Measurements from ENCODE around the gene SETD3.

The SETD3 gene

DNA sequence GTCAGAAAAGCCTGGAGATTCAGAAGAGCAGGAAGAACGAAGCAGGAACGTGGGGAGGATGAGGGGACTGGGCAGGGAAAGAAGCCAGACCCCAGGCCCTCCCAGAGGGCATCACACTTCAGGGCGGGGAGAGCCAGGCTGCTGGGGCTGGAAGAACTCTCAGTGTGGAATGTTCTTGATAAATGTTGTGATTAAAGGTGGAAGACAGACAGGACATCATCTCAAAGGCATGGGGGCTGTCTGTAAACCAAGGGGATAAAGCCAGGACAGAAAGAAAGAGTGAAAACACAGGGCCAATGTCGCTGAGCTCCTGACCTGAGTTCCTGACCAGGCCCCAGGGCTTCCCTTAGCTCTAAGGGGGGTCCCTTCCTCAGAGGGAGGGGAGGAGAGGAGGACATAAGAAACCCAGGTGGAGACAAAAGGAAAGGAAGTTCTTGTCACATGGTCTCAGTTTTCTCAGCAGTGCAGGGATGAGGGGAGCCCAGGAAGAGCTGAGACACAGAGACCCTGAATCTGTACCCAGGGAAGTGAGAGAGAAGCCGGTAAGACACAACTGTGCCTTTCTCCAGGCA lies 56.3 kb downstream of the SETD3 start:
- DNase-seq (ENCODE audit: low read depth in 2 of 2) = no peak

DNA sequence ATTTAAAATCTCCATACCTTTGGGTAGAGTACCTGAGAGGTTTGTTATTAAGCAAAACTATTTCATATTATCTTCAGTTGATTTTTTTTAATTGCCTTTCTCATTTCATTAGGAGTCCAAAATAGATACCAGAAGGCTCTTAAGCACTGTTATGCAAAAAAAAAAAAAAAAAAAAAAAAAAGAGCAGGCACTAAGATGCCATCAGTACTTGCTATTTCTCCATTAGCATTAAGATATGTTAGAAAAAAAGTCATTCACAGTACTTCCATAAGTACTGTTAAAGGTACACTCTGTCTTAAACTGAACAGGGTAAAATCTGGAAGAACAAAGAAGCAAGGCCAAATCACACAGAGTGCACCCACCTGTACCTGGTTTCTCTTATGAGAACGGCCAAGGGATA lies 57.2 kb downstream of the SETD3 start:
- DNase-seq (ENCODE audit: low read depth in 2 of 2) = no peak

DNA sequence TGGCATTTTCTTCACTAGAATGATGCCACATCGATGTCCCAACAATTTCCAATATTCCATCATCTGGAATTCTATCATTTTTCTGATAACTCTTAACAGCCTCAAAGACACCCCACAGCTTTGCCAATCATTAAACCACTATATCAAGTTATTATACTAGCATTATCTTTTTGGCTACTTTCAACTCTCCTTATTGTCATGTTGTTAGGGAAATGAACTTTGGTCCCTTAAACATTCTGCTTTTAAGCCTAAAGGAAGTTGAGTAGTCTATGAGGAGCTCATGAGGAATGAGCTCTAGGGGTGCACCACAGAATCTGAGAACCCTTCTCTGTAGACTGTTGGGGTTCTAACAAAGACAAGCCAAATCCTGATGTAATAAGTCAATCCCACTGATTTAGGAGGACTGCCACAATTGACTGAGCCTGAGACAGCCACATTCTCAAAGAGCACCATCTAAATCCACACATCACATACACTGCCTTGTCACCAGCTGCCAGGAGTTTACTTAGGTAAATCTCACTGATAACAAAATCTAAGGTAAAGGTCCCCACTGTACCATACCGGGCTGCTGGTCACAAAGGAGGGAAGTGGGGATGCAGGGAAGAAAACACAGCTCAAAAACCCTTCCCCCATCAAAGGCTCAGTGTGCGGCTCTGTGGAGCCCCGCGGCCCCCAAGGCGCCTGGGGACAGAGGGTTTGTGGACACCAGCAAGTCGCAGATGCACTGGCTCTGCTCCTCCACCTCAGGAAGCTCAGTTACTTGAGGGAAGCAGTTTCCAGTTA lies 58.2 kb downstream of the SETD3 start:
- no peak for DNase-seq (ENCODE audit: low read depth in 2 of 2)

DNA sequence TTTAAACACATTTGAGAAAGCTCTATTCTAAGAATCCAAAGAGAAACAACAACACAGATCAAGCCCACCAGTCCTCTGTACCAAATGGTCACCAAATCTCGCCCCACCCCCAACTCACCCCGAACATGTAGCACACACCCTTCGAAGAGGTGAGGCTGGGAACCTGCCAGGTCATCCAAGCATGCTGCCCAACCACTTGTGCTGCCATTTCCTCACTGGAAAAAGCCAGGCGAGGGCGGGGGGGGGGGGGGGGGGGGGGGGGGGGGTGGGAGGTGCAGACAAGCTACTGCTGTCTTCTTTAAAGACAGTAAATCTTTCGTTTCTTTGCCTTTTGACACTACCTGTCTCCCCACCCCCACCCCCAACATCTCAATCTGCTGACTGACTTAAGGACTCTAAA lies 59.9 kb downstream of the SETD3 start:
- no peak for DNase-seq (ENCODE audit: low read depth in 2 of 2)

DNA sequence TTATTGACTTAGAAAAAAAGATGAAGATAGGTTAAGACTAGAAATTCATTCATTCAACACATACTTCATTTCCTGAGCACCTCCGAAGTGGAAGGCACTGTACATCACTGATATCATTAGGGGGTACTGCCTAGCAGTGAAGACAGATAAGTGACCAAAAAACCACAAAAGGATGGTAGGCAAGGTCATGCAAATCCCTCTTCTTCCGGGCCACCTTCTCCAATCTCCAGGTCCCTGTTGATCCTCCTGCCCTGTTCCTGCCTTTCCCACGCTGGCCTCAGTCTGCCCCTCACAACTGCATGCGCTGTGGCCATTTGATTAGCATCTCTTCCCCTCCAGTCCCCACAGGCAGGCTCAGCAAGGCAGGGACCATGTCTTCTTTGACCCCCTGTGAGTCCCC lies 60.8 kb downstream of the SETD3 start:
- DNase-seq (ENCODE audit: low read depth in 2 of 2) = no peak

DNA sequence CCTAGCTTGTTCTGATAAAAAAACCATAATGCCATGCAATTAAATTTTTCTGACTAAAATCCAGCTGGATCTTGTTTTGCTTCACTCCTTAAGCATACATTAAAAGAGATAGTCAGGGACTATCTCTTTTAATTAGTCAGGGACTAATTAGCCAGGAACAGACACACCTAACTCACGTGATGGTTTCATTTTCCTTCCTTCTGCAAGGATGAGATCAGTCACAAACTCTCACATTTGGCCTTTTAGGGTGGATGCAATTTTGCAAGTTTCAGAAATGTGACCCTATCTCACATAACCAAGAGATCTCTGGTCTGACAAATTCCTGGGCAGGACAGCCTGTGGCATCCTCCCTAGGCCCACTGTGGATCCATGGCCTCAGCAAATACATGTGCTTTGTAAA lies 62.4 kb downstream of the SETD3 start:
- no peak for DNase-seq (ENCODE audit: low read depth in 2 of 2)

DNA sequence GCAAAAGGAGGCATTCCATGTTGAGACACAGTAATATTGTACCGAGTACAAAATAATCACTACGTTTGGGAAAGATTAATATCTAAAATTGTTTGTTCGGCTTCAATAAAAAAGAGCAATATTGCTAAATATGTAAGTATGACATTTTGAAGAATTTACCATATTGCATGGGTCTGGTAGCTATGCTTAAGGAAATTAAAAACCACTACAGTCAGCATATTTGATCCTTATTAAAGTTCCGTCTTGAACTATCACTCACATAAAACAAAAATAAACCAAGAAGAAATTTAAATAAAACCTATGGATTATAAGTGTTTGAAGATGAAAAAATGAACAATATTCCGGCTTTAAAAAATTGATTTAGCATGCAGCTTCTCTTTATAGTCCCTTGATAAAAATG lies 63.8 kb downstream of the SETD3 start:
- no peak for DNase-seq (ENCODE audit: low read depth in 2 of 2)

DNA sequence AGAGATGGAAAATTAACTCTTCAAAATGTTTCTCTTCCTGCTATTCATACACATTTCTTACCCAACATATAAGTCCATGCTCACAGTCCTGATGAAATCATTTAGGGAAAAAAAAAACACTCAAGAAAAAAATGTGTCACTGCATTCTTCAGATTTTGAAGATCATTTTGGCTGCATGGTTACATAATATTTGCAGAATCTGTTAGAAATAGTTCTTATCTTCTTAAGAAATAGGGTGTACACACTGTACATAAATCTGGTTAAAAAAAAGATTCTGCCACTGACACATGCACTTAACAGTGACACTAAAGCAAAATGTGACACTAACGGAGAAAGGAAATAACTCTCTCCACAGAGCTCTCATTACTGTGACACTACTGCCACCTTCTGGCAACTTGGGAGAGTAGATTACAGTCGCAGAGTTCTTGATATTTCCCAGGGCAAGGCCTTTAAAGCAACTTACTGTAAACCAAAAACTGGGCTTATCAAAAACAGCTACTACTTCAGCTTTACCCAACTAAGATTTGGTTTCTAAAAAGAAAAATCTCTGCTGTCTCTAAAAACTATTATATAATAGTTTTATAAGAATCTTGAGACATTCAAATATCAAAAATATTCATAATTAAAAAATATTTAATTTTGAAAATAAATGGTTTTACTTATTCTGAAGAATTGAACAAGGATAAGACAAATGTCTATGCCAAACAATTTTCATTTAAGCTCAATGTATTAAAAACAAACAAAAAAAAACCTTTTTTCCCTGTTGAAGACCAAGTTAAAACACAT lies 65.0 kb downstream of the SETD3 start:
- no peak for DNase-seq (ENCODE audit: low read depth in 2 of 2)

DNA sequence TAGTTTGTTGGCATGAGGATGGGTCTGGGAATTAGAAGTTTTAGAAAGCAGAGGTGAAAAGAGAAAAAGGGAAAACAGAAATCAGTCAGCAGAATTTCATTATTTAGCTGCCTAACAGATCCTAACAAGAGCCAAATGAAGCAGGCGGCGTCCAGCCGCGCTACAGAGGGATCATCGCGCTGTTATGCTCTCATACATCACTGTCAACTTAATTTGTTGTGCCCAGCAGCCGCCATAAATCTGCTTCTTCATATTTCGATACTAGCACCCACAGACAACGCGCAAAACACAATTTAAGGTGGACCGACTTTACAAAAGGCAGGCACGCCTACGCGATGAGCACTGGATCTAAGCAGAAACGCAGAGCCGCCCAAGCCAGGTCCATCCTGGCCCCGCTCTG lies 66.7 kb downstream of the SETD3 start:
- no peak for DNase-seq (ENCODE audit: low read depth in 2 of 2)

DNA sequence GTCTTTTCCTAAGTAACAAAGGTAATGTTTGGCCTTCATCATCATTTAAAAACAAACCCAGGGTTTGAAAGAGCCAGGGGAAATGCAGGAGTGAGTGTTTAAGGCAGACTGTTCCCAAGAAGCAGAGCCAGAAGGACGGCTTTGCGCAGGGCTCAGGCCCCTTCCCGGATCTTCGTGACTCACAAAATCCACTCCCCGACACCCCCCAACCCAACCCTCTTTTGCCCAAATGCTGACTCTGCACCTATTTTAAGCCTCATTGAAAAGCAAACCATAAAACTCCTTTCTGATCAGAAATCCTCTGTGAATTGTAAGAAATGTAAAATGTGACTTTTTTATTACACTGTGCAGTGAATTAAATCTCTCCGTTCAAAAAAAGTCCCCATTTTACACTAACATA lies 67.5 kb downstream of the SETD3 start:
- DNase-seq (ENCODE audit: low read depth in 2 of 2) = no peak

DNA sequence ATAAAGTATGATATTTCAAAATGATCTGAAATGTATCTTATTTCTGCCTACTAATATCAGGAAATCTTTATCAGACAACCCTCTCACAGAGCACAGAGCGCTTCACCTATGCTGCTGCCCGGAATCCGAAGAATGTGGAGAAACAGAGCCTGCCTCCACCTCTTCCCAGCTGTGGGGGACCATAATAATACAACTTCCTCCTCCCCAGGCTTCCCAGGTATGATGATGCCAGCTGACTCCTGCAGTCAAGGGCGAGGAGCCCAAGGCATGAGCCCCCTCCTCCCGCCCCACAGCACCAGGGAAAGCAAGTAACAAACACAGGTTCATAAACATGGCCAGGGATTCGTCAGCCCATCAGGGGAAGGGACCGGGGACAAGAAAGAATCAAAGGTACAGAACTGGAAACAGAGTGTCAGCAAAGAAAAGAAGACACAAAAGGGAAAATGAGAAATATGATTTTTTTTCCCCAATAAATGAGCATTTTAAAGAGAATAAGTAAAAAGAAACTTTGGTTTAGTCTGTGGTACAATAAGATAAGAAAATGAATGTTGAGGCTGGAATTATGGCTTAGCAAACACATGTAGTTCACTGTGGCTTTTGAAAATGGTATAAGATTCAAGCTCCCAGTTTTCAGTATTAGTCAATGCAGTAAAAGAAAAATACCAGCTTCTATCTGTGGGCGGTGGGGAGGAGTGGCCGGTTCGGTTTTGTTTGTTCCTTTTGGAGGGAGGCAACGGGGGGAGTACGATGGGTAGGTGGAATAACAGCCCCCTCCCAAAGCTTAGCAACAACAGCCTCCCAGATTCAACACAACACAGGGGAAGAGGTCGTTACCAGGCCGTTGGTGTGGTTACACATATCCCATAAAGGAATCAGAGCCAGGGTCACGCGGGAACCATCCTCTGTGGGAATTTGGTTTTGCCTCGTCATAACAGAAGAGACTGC lies 68.3 kb downstream of the SETD3 start:
- peak in 1 of 2 donors; percentile 16 for DNase-seq (ENCODE audit: low read depth in 2 of 2)

DNA sequence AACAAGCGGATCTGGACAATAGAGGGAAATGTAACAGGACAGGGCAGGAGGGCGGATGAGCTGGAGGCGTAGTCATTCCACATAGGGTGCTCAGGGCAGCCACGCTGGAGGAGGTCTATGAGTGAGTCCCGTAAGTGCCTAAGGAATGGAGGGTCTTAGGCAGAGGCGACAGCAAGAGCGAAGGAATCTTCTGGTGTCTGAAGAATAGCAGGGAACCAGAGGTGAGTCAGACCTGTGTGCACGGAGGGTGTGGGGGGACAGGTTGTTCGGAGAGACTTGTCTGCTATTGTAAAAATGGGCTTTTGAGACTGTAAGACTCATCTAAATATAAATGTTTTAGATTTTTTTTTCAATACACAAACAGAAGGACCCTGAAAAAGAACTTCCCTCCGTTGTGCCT lies 70.6 kb downstream of the SETD3 start:
- no peak for DNase-seq (ENCODE audit: low read depth in 2 of 2)

DNA sequence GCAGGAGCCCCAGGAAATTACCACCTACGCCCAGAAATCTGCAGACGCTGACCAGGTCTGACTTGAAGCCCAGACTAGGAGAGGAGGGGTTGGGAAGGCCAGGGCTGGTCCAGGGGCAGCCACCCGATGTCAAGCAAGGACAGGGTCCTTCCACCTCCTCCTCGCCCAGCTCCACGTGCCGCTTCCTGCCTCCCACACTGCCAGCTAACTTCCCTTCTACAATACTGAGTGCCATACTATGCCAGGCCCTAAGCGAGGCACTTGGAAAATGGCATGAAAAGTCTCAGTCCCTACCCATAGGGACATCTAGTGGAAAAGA lies 71.7 kb downstream of the SETD3 start:
- no peak for DNase-seq (ENCODE audit: low read depth in 2 of 2)

DNA sequence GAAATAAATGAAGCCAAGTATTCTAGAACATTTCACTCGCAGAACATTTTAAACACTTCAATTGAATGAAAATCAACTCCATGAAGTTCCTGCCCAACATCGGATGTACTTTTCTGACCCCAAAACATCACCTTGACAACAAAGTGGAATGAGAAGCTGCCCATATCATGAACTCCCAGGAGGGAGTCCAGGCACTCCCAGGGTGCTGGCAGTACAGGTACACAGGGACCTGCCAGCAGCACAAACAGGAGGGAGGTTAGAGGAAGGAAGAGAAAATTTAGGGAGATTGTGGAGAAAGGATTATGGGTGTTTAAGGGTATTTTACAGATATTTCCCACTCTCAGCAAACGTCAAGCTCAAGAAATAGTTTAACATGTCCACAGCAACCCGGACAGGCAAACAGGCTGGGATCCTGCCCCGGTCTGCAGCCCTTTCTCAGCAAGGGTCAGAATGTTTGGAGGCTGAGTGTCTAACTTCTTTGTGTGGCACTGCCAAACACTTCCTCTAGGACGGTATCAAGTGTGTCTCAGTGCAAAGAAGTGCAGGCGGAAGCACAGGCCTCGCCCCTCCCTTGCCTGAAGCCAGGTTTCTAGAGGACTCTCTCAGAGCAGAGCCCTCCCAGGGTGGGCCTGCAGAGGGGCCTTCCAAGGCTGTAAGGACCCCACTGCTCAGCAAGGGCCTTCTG lies 72.2 kb downstream of the SETD3 start:
- no peak for DNase-seq (ENCODE audit: low read depth in 2 of 2)

DNA sequence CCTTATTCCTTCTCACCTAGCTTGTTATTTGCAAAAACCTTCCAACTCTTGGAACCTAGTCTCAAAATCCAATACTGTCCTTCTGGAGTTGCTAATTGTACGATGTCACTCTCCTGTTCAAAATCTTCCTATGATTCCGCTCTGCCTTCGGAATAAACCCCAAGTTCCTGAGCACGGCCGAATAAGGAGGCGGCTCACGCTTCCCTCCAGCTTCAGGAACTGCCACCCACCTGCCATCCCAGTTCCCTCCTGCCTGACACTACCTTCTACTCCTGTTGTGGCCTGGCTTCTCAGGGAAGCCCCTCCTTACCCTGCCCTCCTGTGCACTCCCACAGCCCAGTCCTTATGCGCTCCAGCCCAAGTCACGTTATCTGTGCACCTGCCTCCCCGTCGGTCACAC lies 73.2 kb downstream of the SETD3 start:
- DNase-seq (ENCODE audit: low read depth in 2 of 2) = no peak

DNA sequence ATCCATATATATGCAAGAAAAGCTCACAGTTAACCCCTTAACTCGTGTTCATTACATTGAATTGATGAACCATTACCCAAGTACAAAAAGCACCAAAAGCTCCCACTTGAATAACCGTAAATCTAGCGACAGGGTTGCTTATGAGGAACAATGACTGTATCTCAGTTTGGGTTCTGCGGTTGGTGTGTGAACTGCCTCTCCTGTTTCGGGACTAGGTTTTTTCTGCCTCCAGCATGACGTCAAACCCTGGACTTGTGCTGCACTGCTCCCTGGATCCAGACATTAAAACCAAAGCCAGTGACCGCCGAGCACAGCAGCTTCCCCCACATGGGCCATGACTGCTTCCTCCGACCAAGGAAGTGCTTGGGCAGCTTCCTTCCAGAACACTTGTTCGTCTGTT lies 77.7 kb downstream of the SETD3 start:
- no peak for DNase-seq (ENCODE audit: low read depth in 2 of 2)

DNA sequence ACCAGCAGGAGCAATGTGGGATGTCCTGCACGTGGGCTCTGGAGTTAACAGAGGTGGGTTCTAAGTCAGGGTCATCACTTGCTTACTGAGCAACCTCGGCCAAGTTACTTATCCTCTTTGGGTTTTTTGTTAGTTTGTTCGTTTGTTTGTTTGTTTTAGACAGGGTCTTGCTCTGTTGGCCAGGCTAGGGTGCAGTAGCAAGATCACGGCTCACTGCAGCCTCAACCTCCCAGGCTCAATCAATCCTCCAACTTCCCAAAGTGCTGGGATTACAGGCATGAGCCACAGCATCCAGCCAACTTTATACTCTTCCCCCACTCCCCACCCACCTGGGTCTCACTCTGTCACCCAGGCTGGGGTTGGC lies 78.4 kb downstream of the SETD3 start:
- DNase-seq (ENCODE audit: low read depth in 2 of 2) = no peak

DNA sequence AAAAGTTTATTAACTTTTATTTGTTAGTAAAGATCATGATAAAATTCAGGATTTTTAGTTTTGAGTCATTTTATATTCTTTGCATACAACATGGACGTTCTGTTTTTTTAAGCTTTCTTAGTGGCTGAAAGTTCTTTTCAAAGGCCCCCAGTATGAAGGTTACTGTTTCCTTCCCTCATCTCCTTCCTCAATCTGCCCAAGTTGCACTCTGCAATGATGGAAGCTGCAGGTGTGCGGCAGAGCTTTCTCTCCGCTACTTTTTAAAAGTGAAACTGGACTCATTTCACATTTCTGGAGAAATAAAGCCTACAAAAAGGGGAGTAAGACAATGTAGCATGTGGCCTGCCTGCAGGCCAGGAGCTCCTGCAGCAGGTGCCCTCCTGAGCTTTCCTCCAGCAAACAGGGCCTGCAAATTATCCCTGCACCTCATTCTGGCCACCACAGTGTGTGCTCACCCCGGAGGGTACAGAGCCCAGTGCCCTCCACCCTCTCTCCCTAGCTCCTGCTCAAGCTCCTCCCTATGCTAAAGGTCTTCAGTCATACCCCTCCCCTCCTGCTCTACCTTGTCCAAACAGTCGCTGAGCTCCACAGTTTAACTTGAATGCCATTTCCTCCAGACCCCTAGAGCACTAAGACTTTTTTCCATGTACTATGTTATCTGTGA lies 78.9 kb downstream of the SETD3 start:
- no peak for DNase-seq (ENCODE audit: low read depth in 2 of 2)

DNA sequence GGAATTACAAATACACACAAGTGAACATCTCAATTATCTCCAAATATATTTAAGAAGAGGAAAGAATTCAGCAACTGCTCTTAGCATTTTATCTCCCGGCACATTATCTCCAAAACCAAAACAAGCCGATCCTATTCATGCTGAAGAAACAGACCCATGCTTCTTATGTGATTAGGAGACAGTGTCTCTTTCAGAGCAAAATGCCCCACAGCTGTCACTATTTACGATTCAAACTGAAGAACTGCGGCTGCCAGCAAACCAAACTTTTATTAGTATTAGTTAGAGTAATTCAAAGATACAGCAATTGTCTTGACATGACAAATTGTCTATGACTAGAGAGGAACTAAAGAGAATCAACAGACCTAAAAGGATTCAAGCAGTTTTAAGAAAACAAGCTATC lies 79.4 kb downstream of the SETD3 start:
- no peak for DNase-seq (ENCODE audit: low read depth in 2 of 2)

DNA sequence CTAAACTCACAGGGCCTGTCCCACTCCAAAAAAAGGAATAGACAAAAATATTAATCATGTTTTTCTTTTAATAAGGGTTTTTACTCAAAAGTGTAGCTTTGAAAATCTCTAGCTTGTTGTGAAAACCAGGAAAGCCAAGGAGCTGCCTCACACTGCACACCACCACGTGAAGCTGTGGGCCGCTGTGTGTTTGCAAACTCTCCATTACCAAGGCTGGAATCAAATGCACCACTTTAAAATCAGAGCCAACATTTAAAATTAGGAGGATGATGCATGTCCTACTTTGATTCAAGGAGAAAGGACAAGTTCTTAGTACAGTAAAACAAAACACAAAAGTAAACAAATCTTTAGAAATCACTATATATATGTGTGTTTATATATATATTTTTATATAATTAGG lies 83.0 kb downstream of the SETD3 start:
- no peak for DNase-seq (ENCODE audit: low read depth in 2 of 2)

DNA sequence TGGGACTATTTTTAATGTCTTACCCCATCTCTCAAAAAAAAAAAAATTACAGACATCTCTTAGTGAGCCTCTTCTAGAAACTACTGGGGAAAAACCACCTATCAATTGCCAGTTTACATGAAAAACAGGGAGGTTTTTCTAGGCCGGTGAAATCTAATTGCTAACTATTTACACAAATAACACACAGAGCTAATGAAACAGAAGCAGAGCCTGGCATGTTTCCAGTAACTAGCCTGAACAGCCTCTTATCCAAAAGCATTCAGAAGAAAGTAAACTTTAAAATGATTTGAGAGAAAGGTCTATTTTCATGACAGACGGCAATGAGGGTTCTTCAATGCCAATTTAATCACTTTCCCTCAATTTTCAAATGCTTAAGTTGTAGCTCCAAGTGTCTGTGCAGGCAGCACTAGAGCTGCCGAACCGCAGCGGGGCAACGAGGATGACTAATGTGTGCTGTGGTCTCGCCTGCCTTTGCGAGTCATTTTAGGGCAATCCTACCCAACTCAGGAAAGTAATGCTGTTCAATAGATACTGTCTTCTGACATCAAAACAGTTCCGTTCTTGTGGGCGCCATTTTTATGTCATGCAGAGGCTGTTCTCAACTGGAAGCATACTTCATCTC lies 84.6 kb downstream of the SETD3 start:
- peak; percentile 25 to 30 for DNase-seq (ENCODE audit: low read depth in 2 of 2)

All from stimulated activated CD8-positive, alpha-beta memory T cell treated with anti-CD3 and anti-CD28 coated beads, Interleukin-2, amount 100 ng/mL, for 48 hours (primary cell).